ENCODE measurements around the gene SFXN5.

SFXN5 gene

DNA sequence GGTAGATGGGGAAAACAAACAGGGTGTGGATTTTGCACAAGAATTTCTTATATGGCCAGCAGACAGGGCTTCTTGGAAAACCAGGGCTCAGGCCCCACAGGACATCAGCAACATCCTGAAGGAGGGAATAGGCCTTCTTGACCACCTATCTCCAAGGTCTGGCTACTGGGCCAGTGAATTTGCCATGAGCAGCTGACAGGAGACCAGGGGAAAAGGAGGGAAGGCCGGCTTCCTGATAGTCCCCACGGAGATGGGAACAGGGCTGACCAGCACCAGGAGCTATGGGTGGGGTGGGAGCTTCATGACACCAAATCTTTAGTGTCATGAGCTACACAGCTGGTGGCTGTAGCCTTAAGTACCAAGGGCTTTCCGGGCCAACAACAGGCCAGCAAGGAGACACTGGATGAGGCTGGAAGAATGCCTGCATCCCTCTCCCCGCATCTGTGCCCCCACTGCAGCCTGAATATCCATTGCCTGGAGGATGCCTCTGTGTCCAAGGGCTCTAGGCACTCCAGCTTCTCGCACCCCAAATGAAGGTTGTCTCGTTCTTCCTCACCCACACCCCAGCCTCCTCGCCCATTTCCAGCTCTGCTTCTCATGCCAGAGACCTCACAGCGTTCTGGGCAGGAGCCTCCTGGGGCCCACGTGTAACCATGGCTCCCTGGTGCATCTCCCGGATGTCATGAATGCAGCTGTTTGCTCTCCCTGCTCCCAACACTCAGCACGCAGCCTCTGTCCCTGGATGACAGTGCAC is 79.4 kb downstream of the SFXN5 start:
- no peak for DNase-seq

DNA sequence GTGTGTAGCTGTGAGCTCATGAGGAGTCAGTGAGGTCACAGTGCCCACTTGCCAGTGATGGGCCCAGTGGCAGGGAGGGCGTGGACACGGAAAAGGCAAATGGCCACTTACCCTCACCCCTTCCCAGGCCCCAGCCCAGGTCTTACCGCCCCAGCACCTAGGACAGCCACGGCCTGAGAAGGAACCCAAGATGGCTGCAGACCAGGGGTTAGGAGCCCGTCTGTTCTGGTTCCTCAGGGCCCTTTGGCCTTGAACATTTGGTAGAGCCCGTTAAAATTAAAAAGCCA is 80.1 kb downstream of the SFXN5 start:
- no peak for DNase-seq

DNA sequence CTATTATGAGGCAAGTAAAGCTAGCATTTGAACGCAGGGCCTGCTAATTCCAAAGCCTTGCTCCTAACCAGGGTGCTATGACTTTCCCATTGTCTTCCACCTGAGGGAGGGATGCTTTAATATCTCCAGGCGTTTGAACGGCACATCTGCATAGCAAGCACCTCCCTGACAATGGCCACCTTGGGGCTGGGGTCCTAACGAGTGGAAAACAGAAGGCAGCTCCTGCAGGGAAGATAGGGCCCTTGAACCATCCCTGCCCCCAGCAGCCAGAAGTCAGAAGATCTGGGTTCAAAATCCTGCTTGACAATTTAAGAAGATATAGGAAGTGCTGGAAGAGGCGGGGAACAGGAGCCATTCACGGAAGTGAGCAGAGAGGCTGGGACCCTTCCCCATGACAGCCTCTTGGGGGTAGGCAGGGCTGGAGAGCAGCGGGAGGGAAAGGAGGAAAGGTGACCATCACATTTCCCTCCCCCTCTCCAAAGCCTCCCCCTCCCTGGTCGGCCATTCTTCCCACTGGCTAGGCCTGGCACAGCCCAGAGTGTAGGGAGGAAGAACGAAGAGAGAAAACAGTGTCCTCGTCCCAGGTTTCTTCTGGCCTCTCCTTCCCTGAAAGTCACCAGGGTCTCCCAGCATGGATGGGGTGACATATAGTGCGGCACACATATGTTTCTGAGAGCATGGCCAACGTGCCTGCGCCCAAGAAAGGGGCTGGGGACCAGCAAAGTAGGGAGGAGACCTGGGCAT is 80.6 kb downstream of the SFXN5 start:
- DNase-seq, result no peak

DNA sequence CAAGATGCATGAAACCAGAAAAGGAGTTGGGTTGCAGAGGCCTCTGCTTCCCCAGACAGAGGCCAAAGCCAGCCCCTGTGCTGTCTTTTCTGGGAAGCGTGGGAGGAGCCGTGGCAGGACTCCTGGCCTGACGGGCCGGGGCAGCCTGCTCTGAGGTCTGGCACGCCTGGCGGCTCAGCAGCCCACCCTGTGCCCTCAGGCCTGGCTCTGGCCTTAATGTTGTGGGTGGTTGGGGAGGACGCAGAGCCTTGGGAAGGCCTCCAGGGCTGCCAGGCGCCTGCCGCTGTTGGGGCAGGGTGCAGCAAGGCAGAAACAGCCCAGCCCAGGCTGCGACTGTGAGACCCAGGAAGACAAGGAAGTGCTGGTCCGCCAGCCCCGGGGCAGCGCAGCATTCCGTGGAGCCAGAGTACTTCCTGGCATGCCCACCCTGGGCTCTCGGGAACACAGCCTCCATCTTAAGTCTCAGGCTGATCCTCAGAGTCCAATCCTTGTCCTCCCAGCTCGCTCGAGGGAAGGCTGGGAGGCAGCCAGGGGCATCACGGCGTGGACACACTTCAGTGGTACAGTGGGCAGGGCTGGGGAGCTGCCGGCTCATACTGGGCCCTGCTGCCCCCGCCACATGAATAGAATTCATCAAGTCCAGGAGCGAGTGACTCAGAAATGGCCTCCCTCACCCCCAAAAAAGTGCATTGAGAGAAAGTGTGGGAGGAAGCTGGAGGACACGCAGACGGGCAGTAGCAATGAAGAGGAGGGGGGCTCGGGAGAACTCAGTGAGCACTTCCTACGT is 81.5 kb downstream of the SFXN5 start:
- DNase-seq, result no peak

DNA sequence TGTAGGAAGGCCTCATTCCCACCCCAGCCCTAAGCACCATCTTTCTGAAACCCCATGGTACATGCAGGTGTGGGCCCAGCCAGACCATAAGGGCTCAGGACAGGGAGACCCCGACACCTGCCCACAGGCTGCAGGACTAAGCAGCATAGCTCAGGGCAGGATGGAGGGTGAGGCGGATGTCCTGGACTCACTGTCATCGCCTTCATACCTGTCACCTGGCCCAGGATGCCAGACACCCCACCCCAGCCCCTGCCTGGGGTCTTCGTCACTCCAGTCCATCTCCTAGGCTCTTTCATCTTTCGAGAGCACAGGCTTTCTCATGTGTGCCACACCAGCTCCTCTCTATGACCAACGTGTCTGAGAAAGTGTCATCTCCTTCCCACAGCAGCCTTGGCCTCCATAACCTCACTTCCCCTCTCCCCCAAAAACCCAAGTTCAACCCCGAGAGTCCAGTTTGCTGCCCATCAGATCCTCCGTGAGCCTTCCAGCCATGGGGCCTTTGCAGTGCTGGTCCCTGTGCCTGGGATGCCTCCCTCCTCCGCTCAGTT is 82.7 kb downstream of the SFXN5 start:
- no peak for DNase-seq

DNA sequence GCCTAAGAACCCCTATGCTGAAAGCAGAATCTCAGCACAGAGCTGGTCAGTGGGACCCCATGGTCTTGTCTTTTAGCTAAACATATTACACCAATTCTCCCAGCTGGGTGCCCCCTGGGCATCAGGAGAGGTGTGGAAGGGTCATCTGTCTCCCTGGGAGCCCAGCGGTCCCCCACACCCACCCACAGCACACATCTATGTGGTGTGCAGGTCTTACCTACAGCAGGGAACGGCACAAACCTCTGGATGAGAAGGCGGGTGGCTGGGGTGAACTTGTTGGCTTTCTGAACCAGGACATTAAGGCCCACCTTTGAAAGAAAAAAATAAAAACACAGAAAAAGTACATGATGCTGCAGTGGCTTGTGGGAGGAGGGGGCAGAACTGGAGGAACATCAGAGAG is 83.5 kb downstream of the SFXN5 start:
- DNase-seq, result no peak

DNA sequence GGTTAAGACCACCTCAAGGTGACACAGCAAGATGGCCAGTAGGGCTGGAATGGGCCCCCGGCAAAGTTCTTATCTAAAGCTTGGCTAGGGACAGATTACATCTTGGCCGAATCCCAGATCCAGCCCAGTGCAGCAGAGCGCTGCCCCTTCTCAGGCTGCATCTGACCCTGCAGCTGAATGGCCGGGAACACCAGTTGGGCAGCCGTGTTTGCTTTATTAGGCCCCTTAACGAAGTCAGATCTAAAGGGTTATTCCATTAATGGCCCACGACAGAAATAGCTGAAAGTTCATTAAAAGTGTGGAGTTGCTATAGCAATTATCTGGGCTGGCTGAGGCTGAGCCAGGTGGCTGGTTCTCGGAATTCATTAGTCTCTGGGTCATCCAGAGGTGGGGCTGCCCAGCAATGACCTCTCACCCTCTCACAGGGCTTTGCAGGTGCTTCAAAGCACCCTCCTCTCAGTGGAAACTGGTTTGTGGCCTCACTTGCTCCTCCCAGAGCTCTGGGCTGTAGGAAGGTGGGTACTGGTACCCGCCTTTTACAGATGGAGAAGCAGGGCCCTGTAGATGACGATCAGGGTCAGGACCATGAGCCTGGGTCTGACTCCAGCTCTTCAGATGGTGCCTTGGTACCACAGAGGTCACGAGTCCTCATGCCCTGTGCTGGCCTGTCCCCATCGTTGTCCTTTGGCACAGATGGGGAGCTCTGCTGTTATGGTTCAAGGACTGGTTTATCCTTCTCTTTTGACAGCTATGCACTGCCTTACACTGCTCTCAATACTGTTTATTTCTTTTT is 85.4 kb downstream of the SFXN5 start:
- no peak for DNase-seq

DNA sequence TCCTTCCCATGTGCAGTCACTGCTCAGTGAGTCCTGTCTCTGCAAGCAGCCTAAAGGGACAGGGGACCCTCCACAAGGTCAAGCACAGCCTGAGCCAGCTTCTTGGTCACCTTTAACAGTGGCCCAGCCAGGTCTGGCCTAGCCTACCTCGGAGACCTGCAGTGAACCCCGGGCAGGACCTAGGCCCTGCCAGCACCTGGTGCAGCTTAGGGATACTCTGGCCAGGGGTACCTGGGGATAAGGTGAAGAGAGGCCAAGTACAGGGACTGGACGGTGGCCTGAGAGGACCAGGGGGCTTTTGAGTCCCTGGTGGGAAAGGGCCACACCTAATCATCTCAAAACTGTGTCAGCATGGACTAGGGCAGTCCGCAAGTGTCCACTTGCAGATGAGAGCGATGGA is 86.4 kb downstream of the SFXN5 start:
- DNase-seq, result no peak

DNA sequence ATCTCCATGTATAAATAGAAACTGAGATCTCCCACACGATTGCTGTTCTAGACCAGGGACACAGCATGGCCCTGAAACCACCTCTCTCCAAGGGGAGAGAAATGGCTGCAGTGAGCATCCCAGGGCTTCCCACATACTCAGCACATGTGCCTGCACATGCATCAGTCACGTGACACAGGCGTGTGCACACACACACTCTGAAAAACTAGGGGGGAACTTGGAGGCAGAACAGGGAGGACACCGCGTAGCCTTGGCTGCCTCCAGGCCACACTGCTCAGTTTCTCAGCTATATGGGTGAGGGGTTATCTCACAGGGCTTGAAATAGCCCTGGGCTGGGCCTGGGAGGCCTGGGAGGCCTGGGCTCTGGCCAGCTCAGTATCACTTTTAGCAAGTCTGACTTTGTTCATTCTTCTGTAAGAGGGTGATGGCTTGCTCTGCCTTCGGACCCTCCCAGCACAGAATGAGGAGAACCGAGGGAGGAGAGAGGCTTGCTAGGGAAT is 87.3 kb downstream of the SFXN5 start:
- DNase-seq, result no peak

DNA sequence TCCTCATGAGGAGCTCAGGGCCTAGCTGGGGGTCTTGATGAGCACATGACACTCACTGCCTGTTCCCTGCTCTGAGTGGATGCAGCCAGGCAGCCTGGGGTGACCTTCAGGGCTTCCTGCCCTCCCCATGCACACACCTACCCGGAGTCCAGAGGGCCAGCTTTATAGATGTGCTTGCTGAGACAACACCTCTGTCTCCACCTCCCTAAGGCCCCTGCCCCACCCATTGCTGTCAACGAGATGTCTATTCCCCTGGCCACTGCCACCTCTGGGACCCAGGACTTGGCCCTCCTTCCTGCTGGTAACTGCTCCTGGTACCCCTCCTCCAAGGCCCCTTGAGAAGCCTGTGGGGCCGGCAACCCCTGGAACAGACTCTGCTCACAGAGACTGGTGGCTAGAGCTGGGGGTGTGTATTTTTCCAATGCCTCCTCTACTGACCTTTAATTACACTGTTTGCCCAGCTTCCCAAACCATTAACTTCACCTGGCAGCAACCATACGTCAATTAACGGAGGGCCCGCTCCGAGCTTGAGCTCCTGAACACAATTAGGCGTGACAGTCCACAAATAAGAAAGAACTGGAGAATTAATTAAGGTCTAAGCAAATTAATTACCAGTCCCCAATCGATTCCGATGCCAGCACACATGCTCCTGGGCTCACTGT is 87.9 kb downstream of the SFXN5 start:
- no peak for DNase-seq

DNA sequence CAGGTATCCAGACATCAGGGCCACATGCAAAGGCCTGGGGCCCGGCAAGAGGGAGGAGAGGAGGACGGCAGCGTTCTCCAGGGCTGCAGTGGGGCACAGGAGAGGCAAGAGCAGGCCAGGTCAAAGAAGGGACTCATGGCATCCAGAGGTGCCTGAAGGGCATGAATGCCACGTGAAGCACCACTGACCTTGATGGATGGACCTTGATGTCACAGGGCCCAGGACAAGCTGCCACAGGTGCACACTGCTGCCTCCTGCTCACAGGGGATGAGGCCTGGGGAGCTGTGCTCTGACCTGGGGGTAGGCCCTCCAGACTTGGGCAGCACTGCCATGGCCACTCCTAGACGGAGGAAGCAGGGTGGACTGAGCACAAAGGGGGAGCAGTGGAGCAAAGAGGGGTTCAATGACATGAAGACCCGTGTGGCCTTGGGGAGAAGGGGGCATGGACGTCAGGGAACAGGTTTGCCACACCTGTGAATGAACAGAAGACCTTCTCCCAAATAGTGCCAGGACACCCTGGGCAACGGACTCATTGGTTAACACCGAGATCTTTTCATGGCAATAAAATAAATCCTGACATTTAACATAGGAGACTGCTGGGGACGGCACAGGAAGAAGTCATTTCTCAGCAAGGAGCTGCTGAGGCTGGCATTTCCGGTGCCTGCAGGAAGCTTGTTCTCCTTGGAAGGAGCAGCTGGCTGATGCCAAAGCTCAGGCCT is 88.6 kb downstream of the SFXN5 start:
- no peak for DNase-seq

DNA sequence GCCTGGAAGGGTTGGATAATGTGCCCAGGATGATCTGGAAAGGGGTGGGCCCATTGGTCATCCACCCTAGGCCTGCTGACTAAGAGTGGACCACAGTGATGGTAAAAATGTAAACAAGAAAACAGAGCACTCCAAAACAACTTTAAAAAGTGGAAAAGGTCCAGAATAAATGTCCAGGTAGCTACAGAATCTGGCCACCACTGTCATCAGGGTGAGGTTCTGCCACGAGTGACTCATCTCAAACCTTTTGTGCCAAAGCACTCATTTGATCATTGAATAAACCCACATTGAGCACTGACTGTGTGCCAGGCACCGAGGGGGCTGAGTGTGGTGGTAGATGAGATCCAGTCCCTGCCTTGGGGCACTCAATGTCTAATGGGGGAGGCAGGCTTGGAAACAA is 89.3 kb downstream of the SFXN5 start:
- no peak for DNase-seq

DNA sequence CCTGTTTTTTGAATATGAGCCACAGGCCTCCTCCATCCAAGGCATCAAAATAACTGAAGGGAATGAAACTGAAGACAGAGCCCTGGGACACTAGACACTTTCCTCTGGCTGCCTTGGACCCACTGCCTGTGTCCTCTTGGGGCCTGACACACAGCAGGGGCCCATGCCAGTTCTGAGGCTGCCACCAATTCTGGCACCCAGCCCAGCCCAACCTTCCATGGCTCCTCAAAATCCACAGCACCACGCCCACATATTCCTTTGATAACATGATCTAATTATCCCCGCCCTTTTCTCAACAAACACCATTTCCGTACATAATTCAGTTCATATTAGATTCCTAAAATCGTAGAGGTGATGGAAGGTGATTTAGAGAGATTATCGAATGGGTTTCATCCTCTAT is 90.0 kb downstream of the SFXN5 start:
- no peak for DNase-seq

DNA sequence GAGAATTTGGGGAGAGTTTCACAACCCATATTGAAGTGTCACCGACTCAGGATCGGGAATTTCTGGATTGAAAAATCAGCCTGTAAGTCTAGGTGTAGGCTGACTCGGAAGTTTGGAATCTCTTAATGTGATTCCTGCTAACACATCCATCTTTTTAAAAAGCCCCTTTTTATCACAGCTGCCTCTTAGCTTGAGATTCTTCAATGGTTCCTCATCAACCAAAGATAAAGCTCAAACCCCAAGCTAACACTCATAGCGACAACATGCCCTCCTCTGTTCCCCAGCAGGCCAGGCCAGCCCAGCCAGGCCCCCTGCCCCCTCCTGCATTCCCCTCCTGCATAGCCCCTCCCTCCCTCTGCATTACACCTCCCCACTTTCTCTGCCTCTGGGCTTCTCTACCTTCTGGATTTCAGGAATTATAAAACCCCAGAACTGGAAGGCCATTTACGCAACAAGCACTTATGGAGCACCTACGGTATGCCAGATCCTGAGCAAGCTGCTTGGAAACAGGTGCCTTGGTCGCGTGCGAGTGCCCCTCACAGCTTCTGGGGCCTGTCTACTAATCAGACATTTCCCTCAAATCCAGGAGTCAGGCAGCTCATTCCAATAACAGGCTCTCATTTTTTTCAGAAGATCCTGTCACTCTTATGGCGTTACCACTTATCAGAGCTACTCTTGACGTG is 90.8 kb downstream of the SFXN5 start:
- DNase-seq, result no peak

DNA sequence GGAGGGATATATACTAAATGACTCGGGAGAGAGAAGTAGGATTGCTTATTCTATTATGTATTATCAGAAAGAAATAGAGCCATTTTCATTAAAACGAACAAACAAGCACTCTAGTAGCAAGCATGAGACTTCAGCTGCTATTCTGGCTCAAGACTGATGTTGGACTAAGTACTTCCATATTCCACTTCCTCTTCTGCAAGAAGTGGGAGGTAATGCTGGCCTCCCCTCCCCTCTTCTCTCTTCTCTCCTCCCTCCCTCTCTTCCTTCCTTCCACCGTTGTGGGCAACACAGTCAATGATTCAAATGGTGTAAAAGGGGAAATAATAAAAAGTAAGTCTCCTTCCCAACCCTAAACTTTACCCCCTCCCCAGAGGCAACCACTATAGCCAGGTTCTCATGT is 91.6 kb downstream of the SFXN5 start:
- DNase-seq, result no peak

DNA sequence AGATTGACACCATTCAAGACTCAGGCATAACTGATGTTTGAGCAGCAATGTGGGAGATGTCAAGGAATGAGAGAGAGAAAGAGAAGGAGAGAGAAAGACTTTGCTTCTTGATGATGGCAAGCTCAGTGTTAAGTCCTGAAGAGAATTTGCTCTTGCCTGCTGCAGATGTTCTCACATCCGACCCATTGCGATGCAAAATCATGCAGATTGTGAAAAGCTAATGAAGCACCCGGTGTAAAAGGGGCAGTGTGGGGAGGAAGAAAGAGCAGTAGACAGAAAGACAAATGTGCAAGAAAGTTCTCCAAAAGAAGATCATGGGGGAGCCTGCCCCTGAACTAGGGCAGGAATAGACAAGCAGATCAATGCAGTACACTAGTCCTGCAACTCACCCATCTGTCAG is 96.5 kb downstream of the SFXN5 start:
- no peak for DNase-seq

DNA sequence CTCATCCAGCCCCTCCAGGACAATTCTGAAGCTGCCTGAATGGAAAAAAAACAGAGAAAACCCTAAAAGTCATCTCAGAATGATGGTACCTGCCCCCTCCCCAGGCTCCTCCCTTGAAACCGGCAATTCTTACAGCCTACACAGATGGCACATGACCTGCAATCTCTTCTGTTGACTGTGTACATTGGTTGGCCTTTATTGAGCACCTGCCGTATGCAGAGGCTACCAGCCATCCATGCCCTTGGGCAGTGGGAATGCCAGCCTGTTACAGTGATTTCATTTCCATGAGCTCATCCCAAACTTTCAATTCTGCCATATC is 97.1 kb downstream of the SFXN5 start:
- DNase-seq, result no peak

DNA sequence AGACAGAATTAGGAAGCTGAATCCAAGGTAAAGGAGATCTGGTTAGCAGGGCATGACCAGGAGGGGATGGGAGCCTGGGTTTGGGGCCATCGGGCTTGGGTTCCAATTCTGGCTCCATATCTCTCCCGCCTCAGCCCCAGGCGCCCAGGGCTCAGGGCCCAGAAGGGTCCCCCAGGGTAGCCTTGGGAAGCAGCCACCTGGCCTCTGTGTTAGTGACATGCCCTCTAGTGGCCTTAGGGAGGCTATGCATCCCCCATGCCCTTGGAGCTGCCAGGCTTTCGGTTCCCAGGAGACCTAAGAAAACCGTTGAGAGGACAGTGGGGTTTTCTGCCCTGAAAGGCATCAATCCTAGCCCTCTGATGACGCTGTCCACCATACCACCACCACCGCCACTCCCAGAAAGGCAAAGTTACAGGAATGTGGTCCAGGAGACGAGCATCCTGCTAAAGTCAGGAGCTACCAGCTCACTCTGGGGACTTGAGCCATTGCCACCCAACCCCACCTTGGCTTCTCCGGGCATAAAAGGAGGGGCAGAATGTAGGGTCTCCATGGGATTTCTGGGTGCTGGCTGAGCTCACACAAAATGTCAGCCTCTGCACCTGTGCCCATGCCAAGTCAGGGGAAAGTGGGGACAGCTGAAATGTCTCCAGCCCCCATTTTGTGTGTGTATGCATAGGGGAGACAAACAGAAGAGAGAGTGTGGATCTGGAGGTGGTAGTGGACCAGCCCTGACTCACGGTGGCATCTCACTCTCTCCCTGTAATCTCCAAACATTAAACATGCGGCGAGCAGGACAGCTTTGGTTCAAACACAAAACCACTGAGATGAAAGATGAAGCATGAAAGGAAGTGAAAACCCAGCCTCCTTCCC is 97.7 kb downstream of the SFXN5 start:
- DNase-seq, result no peak

DNA sequence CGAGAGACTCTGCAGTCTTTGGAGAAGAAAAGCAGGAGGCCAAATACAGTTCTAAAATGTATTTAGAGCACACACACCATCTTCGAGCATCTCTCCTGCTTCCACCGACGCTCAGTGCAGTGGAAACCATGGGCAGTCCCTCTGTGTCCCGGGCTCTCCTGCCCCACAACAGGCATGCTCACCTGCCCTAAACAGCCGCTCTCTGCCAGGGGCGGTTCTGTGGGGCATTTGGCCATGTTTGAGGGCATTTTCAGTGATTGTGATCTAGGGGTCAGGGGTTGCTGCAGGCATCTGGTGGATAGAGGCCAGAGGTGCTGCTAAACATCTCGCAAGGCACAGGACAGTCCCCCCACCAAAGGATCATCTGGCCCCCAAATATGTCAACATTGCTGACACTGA is 98.4 kb downstream of the SFXN5 start:
- no peak for DNase-seq

Measured in cerebellar nuclear complex (tissue), 1 donor.